GM23338 (cell line): Measurements from ENCODE around the gene TOP1. TPM values are rescaled to one million over a fixed set of nuclear protein-coding genes. Genes with fewer than 3 reads are reported as not detected.

Source experiments
- ATAC-seq: fragments of 200-7000 bp; cut with Tn5 transposase; 3 replicates; pipeline ENCODE4 v1.9.1; 2020
- DNase-seq: peaks from one replicate; pipeline ENCODE4 v3.0.0-alpha.2; 2015; ENCODE audit warnings: low spot score
- H2AFZ ChIP-seq: fragments of 200-600 bp; sonication (generic); 2 replicates; pipeline ENCODE4 v1.8.0; 2016; ENCODE audit warnings: antibody characterized with exemption, mild to moderate bottlenecking, moderate library complexity
- H3F3A ChIP-seq: fragments of 200-600 bp; sonication (generic); replicated peaks from 2 replicates; pipeline ENCODE4 v1.8.0; 2017; ENCODE audit warnings: antibody characterized with exemption, mixed run types, low read depth
- H3K27ac ChIP-seq: fragments of 200-600 bp; sonication (generic); 2 replicates; pipeline ENCODE4 v1.6.1; 2016; ENCODE audit warnings: low read depth
- H3K27me3 ChIP-seq: fragments of 200-600 bp; sonication (generic); 2 replicates; pipeline ENCODE4 v1.8.0; 2016; ENCODE audit warnings: mild to moderate bottlenecking, mixed run types, moderate library complexity; ENCODE audit not compliant: insufficient read depth
- H3K36me3 ChIP-seq: fragments of 200-600 bp; sonication (generic); 2 replicates; pipeline ENCODE4 v1.8.0; 2016; ENCODE audit warnings: mild to moderate bottlenecking; ENCODE audit not compliant: insufficient read depth
- H3K4me1 ChIP-seq: fragments of 200-600 bp; sonication (generic); 2 replicates; pipeline ENCODE4 v1.8.0; 2016; ENCODE audit warnings: mild to moderate bottlenecking, moderate library complexity; ENCODE audit not compliant: insufficient read depth
- H3K4me2 ChIP-seq: fragments of 200-600 bp; sonication (generic); 2 replicates; pipeline ENCODE4 v1.7.1; 2017; ENCODE audit warnings: mixed run types
- H3K4me3 ChIP-seq: fragments of 200-600 bp; sonication (generic); 2 replicates; pipeline ENCODE4 v1.6.1; 2016; ENCODE audit warnings: mixed run types
- H3K79me2 ChIP-seq: fragments of 200-600 bp; sonication (generic); replicated peaks from 2 replicates; pipeline ENCODE4 v1.8.0; 2017; ENCODE audit warnings: mild to moderate bottlenecking; ENCODE audit not compliant: insufficient read depth
- H3K9me2 ChIP-seq: fragments of 200-600 bp; sonication (generic); 2 replicates; pipeline ENCODE4 v1.8.0; 2017; ENCODE audit not compliant: insufficient read depth
- H4K20me1 ChIP-seq: fragments of 200-600 bp; sonication (generic); replicated peaks from 2 replicates; pipeline ENCODE4 v1.8.0; 2017; ENCODE audit warnings: mild to moderate bottlenecking; ENCODE audit not compliant: insufficient read depth
- H3K27ac Mint-ChIP-seq: 2 replicates; pipeline ENCODE4 v1.8.0; 2020; ENCODE audit warnings: inconsistent platforms, mild to moderate bottlenecking, moderate library complexity, mixed read lengths
- H3K27me3 Mint-ChIP-seq: 3 replicates; pipeline ENCODE4 v1.8.0; 2022; ENCODE audit warnings: low read depth, mild to moderate bottlenecking, moderate library complexity, mixed read lengths, inconsistent platforms; ENCODE audit not compliant: insufficient read depth, poor library complexity
- H3K36me3 Mint-ChIP-seq: 3 replicates; pipeline ENCODE4 v1.8.0; 2021; ENCODE audit warnings: low read depth, mild to moderate bottlenecking, inconsistent platforms, moderate library complexity, mixed read lengths
- H3K4me1 Mint-ChIP-seq: 3 replicates; pipeline ENCODE4 v1.8.0; 2020; ENCODE audit warnings: mild to moderate bottlenecking, inconsistent platforms, mixed read lengths
- H3K4me3 Mint-ChIP-seq: 3 replicates; pipeline ENCODE4 v1.8.0; 2021; ENCODE audit warnings: moderate library complexity, mild to moderate bottlenecking, inconsistent platforms, mixed read lengths
- H3K9me3 Mint-ChIP-seq: 3 replicates; pipeline ENCODE4 v1.8.0; 2020; ENCODE audit warnings: moderate library complexity, mild to moderate bottlenecking, inconsistent platforms, mixed read lengths
- CREB1 ChIP-seq: fragments of 250-450 bp; sonication (Bioruptor Pico); IDR thresholded peaks from 2 replicates; pipeline ENCODE4 v1.5.0; 2020; ENCODE audit warnings: low read depth, mild to moderate bottlenecking, moderate library complexity
- EZH2 ChIP-seq: fragments of 200-600 bp; sonication (generic); IDR thresholded peaks from one replicate; pipeline ENCODE4 v1.8.0; 2017; ENCODE audit warnings: antibody characterized with exemption, mild to moderate bottlenecking, low read depth; ENCODE audit not compliant: unreplicated experiment
- EZH2phosphoT487 ChIP-seq: fragments of 200-600 bp; sonication (generic); IDR thresholded peaks from one replicate; pipeline ENCODE4 v1.8.1; 2018; ENCODE audit warnings: antibody characterized with exemption; ENCODE audit not compliant: unreplicated experiment
- JUNB ChIP-seq: IDR thresholded peaks from one replicate; pipeline ENCODE4 v1.6.1; 2016; ENCODE audit warnings: antibody characterized with exemption; ENCODE audit not compliant: unreplicated experiment
- NANOG ChIP-seq: IDR thresholded peaks from 2 replicates; pipeline ENCODE4 v1.6.1; 2016; ENCODE audit warnings: antibody characterized with exemption, borderline replicate concordance
- POLR2AphosphoS5 ChIP-seq: IDR thresholded peaks from 2 replicates; pipeline ENCODE4 v1.6.1; 2016; ENCODE audit warnings: antibody characterized with exemption, low read depth
- REST ChIP-seq: IDR thresholded peaks from one replicate; pipeline ENCODE4 v1.6.1; 2018; ENCODE audit warnings: antibody characterized with exemption; ENCODE audit not compliant: unreplicated experiment
- STAT1 ChIP-seq: IDR thresholded peaks from one replicate; pipeline ENCODE4 v1.6.1; 2016; ENCODE audit warnings: antibody characterized with exemption; ENCODE audit not compliant: unreplicated experiment
- ZNF114 ChIP-seq: fragments of 250-450 bp; sonication (Bioruptor Pico); IDR thresholded peaks from 2 replicates; pipeline ENCODE4 v1.5.0; 2020; ENCODE audit warnings: mild to moderate bottlenecking, moderate library complexity
- ZNF331 ChIP-seq: fragments of 250-450 bp; sonication (Bioruptor Pico); IDR thresholded peaks from 2 replicates; pipeline ENCODE4 v1.5.0; 2020; ENCODE audit warnings: low read depth, mild to moderate bottlenecking, moderate library complexity
- polyA plus RNA-seq: library from polyadenylated mRNA; unstranded; fragments of >200 nt; fragmentation: Nextera tagmentation; extraction: Ambion mirVana; gene quantifications from 2 replicates; pipeline ENCODE4 v1.2.1, GENCODE V29; 2016
- total RNA-seq: library from RNA; depleted of rRNA; stranded (reverse); fragments of >200 nt; shearing (Covaris generic); gene quantifications from 2 replicates; pipeline ENCODE4 v1.2.3, GENCODE V29; 2014
- TF ChIP-seq, protein P1 (sequence below): fragments of 250-450 bp; sonication (Bioruptor Pico); IDR thresholded peaks from 2 replicates; pipeline ENCODE4 v1.5.0; 2020; ENCODE audit warnings: mild to moderate bottlenecking, moderate library complexity
- TF ChIP-seq, protein P2 (sequence below), 2 experiments: fragments of 200-600 bp in 1 of 2; sonication (generic) in 1 of 2; conservative IDR thresholded peaks; 2 replicates each; pipeline versions ENCODE4 v1.5.1 to v1.6.1; 2016 to 2017; ENCODE audit warnings: antibody characterized with exemption in 2 of 2, low read depth in 2 of 2, mild to moderate bottlenecking in 2 of 2, moderate library complexity in 1 of 2

The TOP1 gene
- total and polyA plus RNA-seq, 2 experiments from 2014 or later = 62.4 to 101 TPM

DNA sequence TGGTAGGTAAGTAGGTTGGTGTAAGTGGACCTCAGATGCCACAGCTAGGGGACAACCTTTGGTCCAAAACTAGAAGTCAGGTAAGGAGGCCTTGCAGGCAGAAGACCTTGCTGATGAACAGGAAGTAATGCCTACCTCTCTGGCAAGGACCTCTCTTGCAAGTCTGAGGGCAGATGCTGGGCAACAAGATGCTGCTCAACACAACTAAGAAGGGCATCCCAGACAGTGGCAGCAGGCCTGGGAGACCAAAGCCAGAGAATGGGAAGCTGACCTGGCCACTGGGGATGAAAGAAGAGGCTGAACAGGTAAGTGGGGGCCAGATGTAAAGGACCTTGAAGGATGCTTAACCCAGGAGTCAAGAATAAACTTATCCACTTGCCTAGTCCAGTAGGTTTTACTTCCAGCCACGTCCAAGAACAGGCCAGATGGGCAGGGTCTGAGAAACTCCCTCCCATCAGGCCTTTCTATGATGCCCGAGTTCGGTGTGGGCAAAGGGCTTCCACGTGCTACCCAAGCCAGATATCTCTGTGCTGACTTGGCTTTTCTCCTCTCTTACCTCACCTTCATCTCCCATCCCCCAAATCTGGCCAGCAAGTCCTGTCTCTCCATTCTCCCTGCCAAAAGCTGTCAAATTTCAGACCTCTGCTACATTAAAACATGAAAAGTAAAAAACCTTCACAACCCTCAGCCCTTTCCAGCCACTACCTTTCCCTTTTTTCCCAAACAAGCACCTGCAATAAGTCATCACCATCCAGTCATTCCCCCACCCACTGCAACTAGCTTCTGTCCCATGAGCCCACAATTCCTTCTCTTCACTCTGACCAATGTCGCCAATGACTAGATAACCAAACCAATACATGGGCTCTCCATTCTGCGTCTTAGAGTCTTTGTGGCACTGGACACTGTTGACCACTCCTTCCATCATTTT lies 97.2 kb downstream of the TOP1 start:
- Histone ChIP-seq H3F3A (no peaks in the 10 kb centered on the region), H3K36me3 (peaks cover 33% of the 10 kb centered on the region), H3K9me2 (no peaks in the 10 kb centered on the region), H3K4me1 (no peaks in the 10 kb centered on the region), H3K27ac (no peak overlapping the region), H4K20me1 (peaks cover 16% of the 10 kb centered on the region; the same call in 1 of the 2 replicates), H3K79me2 (no peaks in the 10 kb centered on the region), H3K4me2 (no peak overlapping the region), H3K27me3 (no peaks in the 10 kb centered on the region), H2AFZ (no peak overlapping the region), H3K4me3 (no peak overlapping the region)
- DNase-seq (no peak), ATAC-seq (no peak)
- H3K4me1 Mint-ChIP-seq = no peaks in the 10 kb centered on the region
- no peaks in the 10 kb centered on the region; the same call in 2 of the 3 replicates for H3K9me3 Mint-ChIP-seq
- H3K27ac Mint-ChIP-seq = no peak overlapping the region
- TF ChIP-seq EZH2 (no peak), REST (no peak), EZH2phosphoT487 (no peak), POLR2AphosphoS5 (no peak), ZNF331 (no peak), CREB1 (CRISPR knock-in tag) (no peak), ZNF114 (CRISPR knock-in tag) (no peak), NANOG (no peak), STAT1 (no peak), JUNB (no peak)
- TF ChIP-seq, protein P1, sequence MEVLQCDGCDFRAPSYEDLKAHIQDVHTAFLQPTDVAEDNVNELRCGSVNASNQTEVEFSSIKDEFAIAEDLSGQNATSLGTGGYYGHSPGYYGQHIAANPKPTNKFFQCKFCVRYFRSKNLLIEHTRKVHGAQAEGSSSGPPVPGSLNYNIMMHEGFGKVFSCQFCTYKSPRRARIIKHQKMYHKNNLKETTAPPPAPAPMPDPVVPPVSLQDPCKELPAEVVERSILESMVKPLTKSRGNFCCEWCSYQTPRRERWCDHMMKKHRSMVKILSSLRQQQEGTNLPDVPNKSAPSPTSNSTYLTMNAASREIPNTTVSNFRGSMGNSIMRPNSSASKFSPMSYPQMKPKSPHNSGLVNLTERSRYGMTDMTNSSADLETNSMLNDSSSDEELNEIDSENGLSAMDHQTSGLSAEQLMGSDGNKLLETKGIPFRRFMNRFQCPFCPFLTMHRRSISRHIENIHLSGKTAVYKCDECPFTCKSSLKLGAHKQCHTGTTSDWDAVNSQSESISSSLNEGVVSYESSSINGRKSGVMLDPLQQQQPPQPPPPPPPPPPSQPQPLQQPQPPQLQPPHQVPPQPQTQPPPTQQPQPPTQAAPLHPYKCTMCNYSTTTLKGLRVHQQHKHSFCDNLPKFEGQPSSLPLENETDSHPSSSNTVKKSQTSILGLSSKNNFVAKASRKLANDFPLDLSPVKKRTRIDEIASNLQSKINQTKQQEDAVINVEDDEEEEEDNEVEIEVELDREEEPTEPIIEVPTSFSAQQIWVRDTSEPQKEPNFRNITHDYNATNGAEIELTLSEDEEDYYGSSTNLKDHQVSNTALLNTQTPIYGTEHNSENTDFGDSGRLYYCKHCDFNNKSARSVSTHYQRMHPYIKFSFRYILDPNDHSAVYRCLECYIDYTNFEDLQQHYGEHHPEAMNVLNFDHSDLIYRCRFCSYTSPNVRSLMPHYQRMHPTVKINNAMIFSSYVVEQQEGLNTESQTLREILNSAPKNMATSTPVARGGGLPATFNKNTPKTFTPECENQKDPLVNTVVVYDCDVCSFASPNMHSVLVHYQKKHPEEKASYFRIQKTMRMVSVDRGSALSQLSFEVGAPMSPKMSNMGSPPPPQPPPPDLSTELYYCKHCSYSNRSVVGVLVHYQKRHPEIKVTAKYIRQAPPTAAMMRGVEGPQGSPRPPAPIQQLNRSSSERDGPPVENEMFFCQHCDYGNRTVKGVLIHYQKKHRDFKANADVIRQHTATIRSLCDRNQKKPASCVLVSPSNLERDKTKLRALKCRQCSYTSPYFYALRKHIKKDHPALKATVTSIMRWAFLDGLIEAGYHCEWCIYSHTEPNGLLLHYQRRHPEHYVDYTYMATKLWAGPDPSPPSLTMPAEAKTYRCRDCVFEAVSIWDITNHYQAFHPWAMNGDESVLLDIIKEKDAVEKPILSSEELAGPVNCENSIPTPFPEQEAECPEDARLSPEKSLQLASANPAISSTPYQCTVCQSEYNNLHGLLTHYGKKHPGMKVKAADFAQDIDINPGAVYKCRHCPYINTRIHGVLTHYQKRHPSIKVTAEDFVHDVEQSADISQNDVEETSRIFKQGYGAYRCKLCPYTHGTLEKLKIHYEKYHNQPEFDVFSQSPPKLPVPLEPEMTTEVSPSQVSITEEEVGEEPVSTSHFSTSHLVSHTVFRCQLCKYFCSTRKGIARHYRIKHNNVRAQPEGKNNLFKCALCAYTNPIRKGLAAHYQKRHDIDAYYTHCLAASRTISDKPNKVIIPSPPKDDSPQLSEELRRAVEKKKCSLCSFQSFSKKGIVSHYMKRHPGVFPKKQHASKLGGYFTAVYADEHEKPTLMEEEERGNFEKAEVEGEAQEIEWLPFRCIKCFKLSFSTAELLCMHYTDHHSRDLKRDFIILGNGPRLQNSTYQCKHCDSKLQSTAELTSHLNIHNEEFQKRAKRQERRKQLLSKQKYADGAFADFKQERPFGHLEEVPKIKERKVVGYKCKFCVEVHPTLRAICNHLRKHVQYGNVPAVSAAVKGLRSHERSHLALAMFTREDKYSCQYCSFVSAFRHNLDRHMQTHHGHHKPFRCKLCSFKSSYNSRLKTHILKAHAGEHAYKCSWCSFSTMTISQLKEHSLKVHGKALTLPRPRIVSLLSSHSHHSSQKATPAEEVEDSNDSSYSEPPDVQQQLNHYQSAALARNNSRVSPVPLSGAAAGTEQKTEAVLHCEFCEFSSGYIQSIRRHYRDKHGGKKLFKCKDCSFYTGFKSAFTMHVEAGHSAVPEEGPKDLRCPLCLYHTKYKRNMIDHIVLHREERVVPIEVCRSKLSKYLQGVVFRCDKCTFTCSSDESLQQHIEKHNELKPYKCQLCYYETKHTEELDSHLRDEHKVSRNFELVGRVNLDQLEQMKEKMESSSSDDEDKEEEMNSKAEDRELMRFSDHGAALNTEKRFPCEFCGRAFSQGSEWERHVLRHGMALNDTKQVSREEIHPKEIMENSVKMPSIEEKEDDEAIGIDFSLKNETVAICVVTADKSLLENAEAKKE (CRISPR knock-in tag) = no peak
- TF ChIP-seq, protein P2, sequence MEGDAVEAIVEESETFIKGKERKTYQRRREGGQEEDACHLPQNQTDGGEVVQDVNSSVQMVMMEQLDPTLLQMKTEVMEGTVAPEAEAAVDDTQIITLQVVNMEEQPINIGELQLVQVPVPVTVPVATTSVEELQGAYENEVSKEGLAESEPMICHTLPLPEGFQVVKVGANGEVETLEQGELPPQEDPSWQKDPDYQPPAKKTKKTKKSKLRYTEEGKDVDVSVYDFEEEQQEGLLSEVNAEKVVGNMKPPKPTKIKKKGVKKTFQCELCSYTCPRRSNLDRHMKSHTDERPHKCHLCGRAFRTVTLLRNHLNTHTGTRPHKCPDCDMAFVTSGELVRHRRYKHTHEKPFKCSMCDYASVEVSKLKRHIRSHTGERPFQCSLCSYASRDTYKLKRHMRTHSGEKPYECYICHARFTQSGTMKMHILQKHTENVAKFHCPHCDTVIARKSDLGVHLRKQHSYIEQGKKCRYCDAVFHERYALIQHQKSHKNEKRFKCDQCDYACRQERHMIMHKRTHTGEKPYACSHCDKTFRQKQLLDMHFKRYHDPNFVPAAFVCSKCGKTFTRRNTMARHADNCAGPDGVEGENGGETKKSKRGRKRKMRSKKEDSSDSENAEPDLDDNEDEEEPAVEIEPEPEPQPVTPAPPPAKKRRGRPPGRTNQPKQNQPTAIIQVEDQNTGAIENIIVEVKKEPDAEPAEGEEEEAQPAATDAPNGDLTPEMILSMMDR (conservative IDR thresholded peaks at IDR 0.05; ENCODE audit: low read depth in 2 of 2) = no peak
- peaks cover 4% of the 10 kb centered on the region for H3K27me3 Mint-ChIP-seq
- H3K4me3 Mint-ChIP-seq = no peak overlapping the region
- peaks cover 67% of the 10 kb centered on the region for H3K36me3 Mint-ChIP-seq
